ENCODE data around the gene TMSB4X.

DNA sequence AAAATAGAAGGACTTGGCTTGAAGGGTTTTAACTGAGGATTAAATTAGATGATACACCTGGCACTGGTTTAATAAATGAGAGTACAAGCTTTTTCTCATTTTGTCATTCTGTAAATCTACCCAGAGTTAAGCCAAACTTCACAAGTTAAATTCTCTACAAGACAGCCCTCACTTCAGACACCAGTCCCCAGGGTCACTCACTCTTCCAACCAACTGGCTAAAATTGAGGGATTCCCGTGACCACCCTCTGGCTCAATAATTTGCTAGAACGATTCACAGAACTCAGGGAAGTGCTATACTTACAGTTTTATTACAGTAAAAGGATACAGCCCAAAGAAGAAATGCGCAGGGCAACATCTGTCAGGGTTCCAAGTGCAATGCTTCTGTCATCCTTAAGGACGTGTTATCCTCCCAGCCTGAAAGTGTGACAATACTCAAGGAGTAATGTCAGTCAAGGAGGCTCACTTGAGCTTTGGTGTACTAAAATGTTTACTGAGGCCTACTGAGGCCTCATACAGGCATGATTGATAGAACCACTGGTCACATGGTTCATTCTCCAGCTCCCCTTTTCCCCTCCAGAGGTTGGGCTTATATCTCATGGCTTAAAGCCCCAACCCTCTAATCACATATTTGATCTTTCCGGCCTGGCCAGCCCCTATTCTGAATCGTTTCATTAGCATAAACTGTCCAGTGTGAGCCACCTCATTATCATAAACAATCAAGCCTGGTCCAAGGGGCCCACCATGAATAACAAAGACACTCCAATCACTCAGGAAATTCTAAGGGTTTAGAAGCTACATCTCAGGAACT is 9.6 kb upstream of the TMSB4X start:
- TF ChIP-seq EP300 (IDR thresholded peaks at IDR 0.05) (no peak), POLR2A (IDR thresholded peaks at IDR 0.05) (no peak)
- TF ChIP-seq, protein P1, sequence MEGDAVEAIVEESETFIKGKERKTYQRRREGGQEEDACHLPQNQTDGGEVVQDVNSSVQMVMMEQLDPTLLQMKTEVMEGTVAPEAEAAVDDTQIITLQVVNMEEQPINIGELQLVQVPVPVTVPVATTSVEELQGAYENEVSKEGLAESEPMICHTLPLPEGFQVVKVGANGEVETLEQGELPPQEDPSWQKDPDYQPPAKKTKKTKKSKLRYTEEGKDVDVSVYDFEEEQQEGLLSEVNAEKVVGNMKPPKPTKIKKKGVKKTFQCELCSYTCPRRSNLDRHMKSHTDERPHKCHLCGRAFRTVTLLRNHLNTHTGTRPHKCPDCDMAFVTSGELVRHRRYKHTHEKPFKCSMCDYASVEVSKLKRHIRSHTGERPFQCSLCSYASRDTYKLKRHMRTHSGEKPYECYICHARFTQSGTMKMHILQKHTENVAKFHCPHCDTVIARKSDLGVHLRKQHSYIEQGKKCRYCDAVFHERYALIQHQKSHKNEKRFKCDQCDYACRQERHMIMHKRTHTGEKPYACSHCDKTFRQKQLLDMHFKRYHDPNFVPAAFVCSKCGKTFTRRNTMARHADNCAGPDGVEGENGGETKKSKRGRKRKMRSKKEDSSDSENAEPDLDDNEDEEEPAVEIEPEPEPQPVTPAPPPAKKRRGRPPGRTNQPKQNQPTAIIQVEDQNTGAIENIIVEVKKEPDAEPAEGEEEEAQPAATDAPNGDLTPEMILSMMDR (IDR thresholded peaks at IDR 0.05), result no peak
